SK-N-SH (cell line): Measurements from ENCODE around the gene TTC3. TPM values are rescaled to one million over a fixed set of nuclear protein-coding genes. Genes with fewer than 3 reads are reported as not detected.

Experiments
- CTCF ChIA-PET: fragments of 300-600, 350-600 bp; formaldehyde crosslinking; extraction: SDS; loops from one replicate; lab custom pipeline; 2021; lab: Yijun Ruan, JAX
- POLR2A ChIA-PET: fragments of 350-600 bp; sonication (Branson Sonifier 250); formaldehyde crosslinking; extraction: SDS; loops from one replicate; lab custom pipeline; 2020; ENCODE audit warnings: antibody characterized with exemption, inconsistent platforms; lab: Yijun Ruan, JAX
- DNase-seq: peaks from one replicate; pipeline ENCODE4 v3.0.0; 2012
- H2AFZ ChIP-seq: fragments of 200-600 bp; sonication (generic); 2 replicates; pipeline ENCODE4 v1.8.1; 2016; ENCODE audit warnings: antibody characterized with exemption, mild to moderate bottlenecking, low read depth
- H3F3A ChIP-seq: fragments of 200-600 bp; sonication (generic); replicated peaks from 2 replicates; pipeline ENCODE3; 2016; ENCODE audit warnings: antibody characterized with exemption, mild to moderate bottlenecking; ENCODE audit not compliant: insufficient read depth
- H3K27ac ChIP-seq, 2 experiments: fragments of 200-500 bp in 1 of 2; fragments of 200-600 bp in 1 of 2; sonication (Bioruptor generic) in 1 of 2; sonication (generic), shearing (Covaris generic) in 1 of 2; 2 replicates each; pipeline versions ENCODE4 v1.5.1 to v1.6.1; 2014 to 2016; ENCODE audit warnings: low read depth in 2 of 2, inconsistent platforms in 1 of 2, low read length in 1 of 2, mild to moderate bottlenecking in 1 of 2, mixed read lengths in 1 of 2
- H3K27me3 ChIP-seq: fragments of 200-600 bp; sonication (generic), shearing (Covaris generic); 2 replicates; pipeline ENCODE4 v1.6.1; 2016; ENCODE audit warnings: mixed run types; ENCODE audit not compliant: insufficient read depth
- H3K36me3 ChIP-seq, 2 experiments: fragments of 200-500 bp in 1 of 2; fragments of 200-600 bp in 1 of 2; sonication (Bioruptor generic) in 1 of 2; sonication (generic) in 1 of 2; replicated peaks in 1 of 2; 2 replicates each; pipeline versions ENCODE3 to v1.5.1; 2014 to 2016; ENCODE audit warnings: low read length in 1 of 2, mild to moderate bottlenecking in 1 of 2; ENCODE audit not compliant: insufficient read depth in 2 of 2, control insufficient read depth in 1 of 2
- H3K4me1 ChIP-seq, 2 experiments: fragments of 200-500 bp in 1 of 2; fragments of 200-600 bp in 1 of 2; sonication (Bioruptor generic) in 1 of 2; sonication (generic), shearing (Covaris generic) in 1 of 2; 2 replicates each; pipeline versions ENCODE4 v1.5.1 to v1.6.1; 2014 to 2016; ENCODE audit warnings: low read depth in 1 of 2, low read length in 1 of 2, mixed run types in 1 of 2; ENCODE audit not compliant: insufficient read depth in 2 of 2, control insufficient read depth in 1 of 2
- H3K4me2 ChIP-seq: fragments of 200-600 bp; sonication (generic), shearing (Covaris generic); 2 replicates; pipeline ENCODE4 v1.6.1; 2017; ENCODE audit warnings: mixed run types
- H3K4me3 ChIP-seq, 2 experiments: fragments of 200-500 bp in 1 of 2; fragments of 200-600 bp in 1 of 2; sonication (Bioruptor generic) in 1 of 2; sonication (generic), shearing (Covaris generic) in 1 of 2; 2 replicates each; pipeline versions ENCODE4 v1.5.1 to v1.8.1; 2014 to 2016; ENCODE audit warnings: low read depth in 2 of 2, inconsistent platforms in 1 of 2, low read length in 1 of 2, mild to moderate bottlenecking in 1 of 2, mixed read lengths in 1 of 2, moderate library complexity in 1 of 2
- H3K79me2 ChIP-seq: fragments of 200-600 bp; sonication (generic); 2 replicates; pipeline ENCODE4 v1.8.1; 2017; ENCODE audit warnings: mild to moderate bottlenecking; ENCODE audit not compliant: insufficient read depth
- H3K9ac ChIP-seq: fragments of 200-600 bp; sonication (generic); 2 replicates; pipeline ENCODE4 v1.6.1; 2017; ENCODE audit warnings: mixed run types
- H3K9me2 ChIP-seq: fragments of 200-600 bp; sonication (generic); 2 replicates; pipeline ENCODE4 v1.6.1; 2017; ENCODE audit warnings: mixed run types
- H3K9me3 ChIP-seq: fragments of 200-600 bp; sonication (generic); 2 replicates; pipeline ENCODE4 v1.6.1; 2017; ENCODE audit warnings: mixed run types, mild to moderate bottlenecking, moderate library complexity
- H4K20me1 ChIP-seq: fragments of 200-600 bp; sonication (generic); 2 replicates; pipeline ENCODE4 v1.6.1; 2017; ENCODE audit warnings: mild to moderate bottlenecking, mixed run types; ENCODE audit not compliant: insufficient read depth
- CTCF ChIP-seq: fragments of 200-600 bp; sonication (generic); IDR thresholded peaks from 2 replicates; pipeline ENCODE4 v1.6.1; 2017; ENCODE audit warnings: antibody characterized with exemption, mild to moderate bottlenecking, moderate library complexity
- ELF1 ChIP-seq: IDR thresholded peaks from 2 replicates; pipeline ENCODE4 v1.4.0; 2012
- FOSL2 ChIP-seq: IDR thresholded peaks from 2 replicates; pipeline ENCODE4 v1.4.0; 2012; ENCODE audit warnings: low read depth, mild to moderate bottlenecking, moderate library complexity, borderline replicate concordance
- GABPA ChIP-seq: IDR thresholded peaks from 2 replicates; pipeline ENCODE4 v1.4.0; 2012; ENCODE audit warnings: low read depth, mild to moderate bottlenecking
- JUND ChIP-seq: IDR thresholded peaks from 2 replicates; pipeline ENCODE4 v1.4.0; 2012
- MAX ChIP-seq: IDR thresholded peaks from 2 replicates; pipeline ENCODE4 v1.4.0; 2012; ENCODE audit warnings: low read depth
- MXI1 ChIP-seq: IDR thresholded peaks from 2 replicates; pipeline ENCODE4 v1.6.1; 2012; ENCODE audit warnings: mild to moderate bottlenecking, low read depth, low read length, improper control_type of control experiment
- NFIC ChIP-seq: IDR thresholded peaks from 2 replicates; pipeline ENCODE4 v1.4.0; 2012; ENCODE audit warnings: borderline replicate concordance
- SIN3A ChIP-seq: IDR thresholded peaks from 2 replicates; pipeline ENCODE4 v1.6.1; 2012; ENCODE audit warnings: low read depth, mild to moderate bottlenecking, low read length, moderate library complexity, borderline replicate concordance
- TAF1 ChIP-seq: IDR thresholded peaks from 2 replicates; pipeline ENCODE4 v1.6.1; 2012; ENCODE audit warnings: low read depth, mild to moderate bottlenecking, low read length, moderate library complexity, borderline replicate concordance
- USF1 ChIP-seq: IDR thresholded peaks from 2 replicates; pipeline ENCODE4 v1.4.0; 2012; ENCODE audit warnings: low read depth, borderline replicate concordance
- YY1 ChIP-seq: IDR thresholded peaks from 2 replicates; pipeline ENCODE4 v1.4.0; 2012; ENCODE audit warnings: low read depth, mild to moderate bottlenecking
- WGBS: methylation state at CpG from one replicate; pipeline ENCODE4 v1.1.6; 2017; ENCODE audit warnings: low lambda C conversion rate; 5-methylcytosine and 5-hydroxymethylcytosine counted together
- polyA plus RNA-seq, 3 experiments: library from polyadenylated mRNA; depleted of rRNA; stranded (reverse); fragments of >200 nt; gene quantifications; 2 replicates each; pipeline ENCODE4 v1.2.3, GENCODE V29; 2012
- TF ChIP-seq, protein P1 (sequence below): IDR thresholded peaks from 2 replicates; pipeline ENCODE4 v1.4.0; 2012; ENCODE audit warnings: low read depth, borderline replicate concordance

Gene TTC3
- polyA plus RNA-seq, 1 of the 3 experiments (the other 2 are of a cell fraction): 35.7 TPM

GRCh38 chr21:37119421-37120218, 46.6 kb downstream of the TTC3 start:
- no peak overlapping the region for H3K27ac ChIP-seq
- TF ChIP-seq YY1 (no peak), TAF1 (no peak), GABPA (no peak), MAX (no peak), SIN3A (no peak), ELF1 (no peak), USF1 (no peak), CTCF (no peak), NFIC (no peak), FOSL2 (no peak), MXI1 (no peak), JUND (no peak)
- TF ChIP-seq, protein P1, sequence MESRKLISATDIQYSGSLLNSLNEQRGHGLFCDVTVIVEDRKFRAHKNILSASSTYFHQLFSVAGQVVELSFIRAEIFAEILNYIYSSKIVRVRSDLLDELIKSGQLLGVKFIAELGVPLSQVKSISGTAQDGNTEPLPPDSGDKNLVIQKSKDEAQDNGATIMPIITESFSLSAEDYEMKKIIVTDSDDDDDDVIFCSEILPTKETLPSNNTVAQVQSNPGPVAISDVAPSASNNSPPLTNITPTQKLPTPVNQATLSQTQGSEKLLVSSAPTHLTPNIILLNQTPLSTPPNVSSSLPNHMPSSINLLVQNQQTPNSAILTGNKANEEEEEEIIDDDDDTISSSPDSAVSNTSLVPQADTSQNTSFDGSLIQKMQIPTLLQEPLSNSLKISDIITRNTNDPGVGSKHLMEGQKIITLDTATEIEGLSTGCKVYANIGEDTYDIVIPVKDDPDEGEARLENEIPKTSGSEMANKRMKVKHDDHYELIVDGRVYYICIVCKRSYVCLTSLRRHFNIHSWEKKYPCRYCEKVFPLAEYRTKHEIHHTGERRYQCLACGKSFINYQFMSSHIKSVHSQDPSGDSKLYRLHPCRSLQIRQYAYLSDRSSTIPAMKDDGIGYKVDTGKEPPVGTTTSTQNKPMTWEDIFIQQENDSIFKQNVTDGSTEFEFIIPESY: no peak
- TF ChIP-seq, all 33 proteins: peak for 0
- POLR2A ChIA-PET: no interaction called here
- H3K9me2 ChIP-seq: no peaks in the 10 kb centered on the region
- H3K27me3 ChIP-seq: no peaks in the 10 kb centered on the region
- H3K4me2 ChIP-seq: no peak overlapping the region
- H3K36me3 ChIP-seq: peaks cover 35 to 39% of the 10 kb centered on the region in 2 experiments
- 97% methylated on average over 6 of the region's 6 CpGs for WGBS
- H4K20me1 ChIP-seq: no peaks in the 10 kb centered on the region
- no peak for DNase-seq
- peaks cover 20% of the 10 kb centered on the region for H3F3A ChIP-seq
- H3K4me3 ChIP-seq: no peak overlapping the region
- no peak overlapping the region for H3K9ac ChIP-seq
- H3K79me2 ChIP-seq: peaks cover 10% of the 10 kb centered on the region; the same call in 1 of the 2 replicates
- peaks cover 0 to 2% of the 10 kb centered on the region in 2 experiments; a peak in 2 of 4 replicates for H3K4me1 ChIP-seq
- no peak overlapping the region for H2AFZ ChIP-seq
- CTCF ChIA-PET: interaction anchor here (1.0 to 2.1 kb wide), 3 partner anchors 12 to 27 kb away, joined by 3 to 6 read pairs (median 3); no protein-coding TSS in a partner anchor
- H3K9me3 ChIP-seq: 0 out of 2 replicates have a peak, but pooled peaks cover 7% of the 10 kb centered on the region
